HG02973 (cell line): ENCODE results near the gene TRPM1.
A peak's percentile ranks its signal among the peaks of the same experiment; 100 is the strongest.

ENCODE experiments used
- ATAC-seq: cut with Tn5 transposase; IDR thresholded peaks from one replicate; pipeline ENCODE4 v1.9.1; 2021; ENCODE audit warnings: moderate library complexity; ENCODE audit not compliant: unreplicated experiment

TRPM1 gene

DNA sequence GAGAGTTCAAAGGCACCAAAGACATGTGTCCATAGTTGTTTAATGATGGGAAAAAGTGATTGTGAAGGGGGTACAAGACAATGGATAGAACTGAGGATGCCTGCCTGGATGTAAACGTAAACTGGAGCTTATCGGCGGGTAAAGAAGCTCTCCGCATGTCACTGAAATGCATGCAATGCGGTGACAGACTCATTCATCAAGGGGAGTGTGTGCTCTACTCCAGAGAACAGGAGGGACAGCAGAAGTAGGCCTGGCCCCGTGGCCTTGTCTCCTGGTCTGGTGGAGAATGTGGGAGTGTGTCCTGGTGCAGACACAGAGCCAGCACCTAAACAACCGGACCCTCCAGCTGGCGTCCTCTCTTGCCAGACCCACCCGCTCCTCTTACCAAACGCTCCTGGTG lies 50.6 kb downstream of the TRPM1 start:
- no peak for ATAC-seq

DNA sequence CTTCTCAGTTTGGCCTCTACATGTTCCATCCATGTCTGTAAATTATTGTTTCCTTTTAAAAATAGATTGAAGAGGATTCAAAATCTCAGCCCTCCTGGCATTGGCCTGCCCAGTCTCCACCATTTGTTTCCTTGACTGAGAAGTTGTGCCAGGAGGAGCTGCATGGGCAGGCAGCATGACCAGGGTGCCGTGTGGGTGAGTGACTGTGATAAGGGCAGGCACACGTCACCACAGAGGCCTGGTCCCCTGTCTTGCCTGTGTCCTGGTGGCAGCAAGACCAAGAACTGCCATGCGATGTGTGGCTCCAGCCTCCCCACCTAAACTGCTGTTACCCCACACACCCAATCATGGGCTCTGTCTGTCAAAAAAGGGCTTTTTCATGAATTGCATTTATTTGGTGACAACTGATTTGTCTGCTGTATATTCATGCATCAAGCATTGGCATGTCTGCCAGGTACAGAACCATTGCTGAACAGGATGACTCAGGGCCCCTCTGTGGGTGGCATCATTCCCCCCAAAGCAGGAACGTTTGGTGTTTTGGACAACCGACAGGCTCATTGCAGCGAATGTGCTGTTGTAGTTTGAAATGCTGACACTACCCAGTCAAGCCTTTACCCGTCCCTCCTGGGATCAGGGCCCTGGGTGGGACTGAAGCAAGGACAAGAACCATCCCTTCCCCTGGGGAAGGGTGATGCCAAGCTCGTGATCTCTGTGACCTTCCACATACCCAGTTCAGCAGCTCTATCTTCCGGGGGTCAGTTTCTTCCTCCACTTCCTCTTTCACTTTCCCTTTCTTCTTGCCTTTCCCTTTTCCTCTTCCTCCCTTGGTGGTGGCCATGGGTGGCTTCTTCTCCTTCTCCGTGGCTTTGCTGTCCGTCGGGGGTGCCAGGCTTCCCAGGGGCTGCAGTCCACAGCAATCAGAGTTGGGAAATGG lies 51.6 kb downstream of the TRPM1 start:
- ATAC-seq, result no peak

DNA sequence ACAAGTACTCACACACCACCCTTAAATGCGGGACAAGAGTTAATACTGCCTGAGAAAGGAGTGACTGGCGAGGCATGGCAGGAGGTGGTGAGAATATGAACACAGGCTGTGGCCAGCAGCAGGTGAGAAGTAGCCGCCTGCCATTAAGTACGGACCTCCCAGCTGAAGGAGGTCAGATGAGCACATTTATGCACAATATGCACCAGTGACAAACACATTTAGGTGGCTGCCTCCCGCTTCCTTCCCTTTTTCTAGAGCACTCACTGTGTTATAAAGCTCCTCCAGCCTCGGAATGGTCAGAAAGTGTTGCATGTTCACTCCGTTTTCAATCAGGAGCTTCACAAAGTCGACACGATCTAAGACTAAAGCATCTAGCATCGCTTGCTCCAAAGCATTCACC lies 52.4 kb downstream of the TRPM1 start:
- no peak for ATAC-seq

DNA sequence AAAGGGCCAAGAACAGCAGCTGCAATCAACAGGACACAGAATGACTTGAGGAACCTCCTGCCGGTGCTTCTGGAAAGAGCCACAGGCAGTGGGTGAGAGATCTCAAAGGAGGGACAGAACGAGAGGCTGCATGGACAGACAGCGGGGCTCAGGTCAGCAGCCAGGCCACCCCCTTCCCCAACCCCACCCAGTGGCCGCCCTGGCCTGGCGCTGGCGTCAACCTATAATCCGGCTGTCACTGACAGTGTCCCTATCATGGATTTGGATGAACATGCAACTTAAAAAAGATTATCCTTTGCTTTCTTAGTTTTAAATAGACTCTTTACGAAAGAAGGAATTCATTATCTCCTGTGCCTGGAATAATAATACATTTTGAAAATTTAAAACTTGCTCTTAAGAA lies 54.1 kb downstream of the TRPM1 start:
- no peak for ATAC-seq

DNA sequence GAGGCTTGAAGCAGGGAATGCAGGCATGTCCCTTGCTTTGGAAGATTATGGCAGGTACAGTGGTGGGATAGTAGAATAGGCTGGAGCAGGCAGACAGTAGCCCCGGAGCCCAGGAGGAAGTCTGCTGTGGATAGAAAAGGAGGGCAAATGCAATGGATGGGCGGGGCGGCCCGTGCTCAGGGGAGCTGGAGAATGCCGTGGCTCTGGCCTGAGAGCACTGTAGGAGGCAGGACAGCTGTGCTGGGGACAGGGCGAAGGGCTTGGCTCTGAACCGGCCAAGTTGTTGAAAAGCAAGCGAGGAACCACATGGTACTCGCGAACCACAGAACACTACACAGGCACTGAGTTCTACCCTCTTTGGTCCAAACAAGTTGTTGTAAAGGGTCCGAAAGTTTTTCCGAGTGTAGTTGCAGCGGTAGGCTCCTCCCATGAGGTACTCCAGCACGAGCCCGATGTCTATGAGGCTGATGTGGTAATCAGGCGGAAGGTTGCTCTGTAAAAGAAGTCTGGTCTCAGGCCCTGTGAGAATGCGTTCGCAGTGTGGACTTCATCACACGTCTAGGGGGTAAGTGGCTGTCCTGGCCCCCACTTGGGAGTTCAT lies 54.7 kb downstream of the TRPM1 start:
- ATAC-seq, result no peak

DNA sequence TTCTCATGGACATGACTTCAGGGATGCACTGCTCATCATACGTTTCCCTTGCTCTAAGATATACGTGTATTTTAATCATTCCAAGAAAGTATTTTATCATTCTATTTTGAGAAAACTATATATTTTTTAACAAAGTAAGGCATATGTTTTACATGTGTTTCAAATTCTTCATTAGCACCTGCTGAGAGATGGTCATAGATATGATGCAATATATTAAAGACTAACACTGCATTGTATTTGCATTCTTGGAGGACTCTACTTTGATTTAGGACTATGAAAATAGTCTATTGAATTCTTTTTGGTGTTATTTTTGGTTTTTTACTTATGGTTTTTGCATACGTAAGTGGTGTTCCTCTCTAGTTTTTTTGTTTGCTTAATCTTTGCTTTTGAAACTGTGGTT lies 55.9 kb downstream of the TRPM1 start:
- no peak for ATAC-seq

DNA sequence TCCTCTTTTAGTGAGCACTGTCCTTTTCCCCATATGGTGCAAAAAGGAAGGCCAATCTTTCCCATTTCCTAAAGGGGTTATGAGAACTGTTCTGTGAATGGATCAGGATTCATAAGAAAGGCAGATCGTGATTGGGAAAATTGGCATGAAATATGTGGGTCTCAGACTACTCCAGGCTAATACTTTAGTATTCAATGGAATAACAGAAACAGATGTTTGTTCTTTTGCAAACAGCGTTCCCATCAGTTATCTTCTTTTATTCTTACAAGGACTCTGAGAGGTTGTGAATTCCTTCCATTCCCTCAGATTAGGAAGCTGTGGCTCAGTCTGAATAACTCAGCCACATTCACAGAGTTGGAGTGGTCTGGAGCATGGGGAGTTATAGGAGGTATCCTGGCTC lies 58.8 kb downstream of the TRPM1 start:
- no peak for ATAC-seq

DNA sequence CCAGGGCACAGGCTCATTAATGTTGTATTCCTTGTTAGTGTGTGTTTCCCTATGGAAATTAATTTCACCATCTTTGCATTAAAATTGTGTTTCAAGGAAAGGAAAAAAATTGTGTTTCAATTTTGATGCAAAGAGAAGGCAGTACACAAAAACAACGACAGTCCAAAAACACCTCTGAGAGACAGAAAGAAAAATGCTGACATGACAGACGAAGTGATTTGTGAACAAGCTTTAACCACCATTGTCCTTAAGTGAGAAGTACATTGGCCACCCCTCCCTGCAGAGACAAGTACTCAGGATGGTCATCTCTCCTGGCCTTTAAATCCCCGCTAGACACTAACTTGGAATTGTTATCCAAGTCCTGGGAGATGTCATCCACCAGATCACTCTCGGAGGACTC lies 59.9 kb downstream of the TRPM1 start:
- ATAC-seq, result no peak

DNA sequence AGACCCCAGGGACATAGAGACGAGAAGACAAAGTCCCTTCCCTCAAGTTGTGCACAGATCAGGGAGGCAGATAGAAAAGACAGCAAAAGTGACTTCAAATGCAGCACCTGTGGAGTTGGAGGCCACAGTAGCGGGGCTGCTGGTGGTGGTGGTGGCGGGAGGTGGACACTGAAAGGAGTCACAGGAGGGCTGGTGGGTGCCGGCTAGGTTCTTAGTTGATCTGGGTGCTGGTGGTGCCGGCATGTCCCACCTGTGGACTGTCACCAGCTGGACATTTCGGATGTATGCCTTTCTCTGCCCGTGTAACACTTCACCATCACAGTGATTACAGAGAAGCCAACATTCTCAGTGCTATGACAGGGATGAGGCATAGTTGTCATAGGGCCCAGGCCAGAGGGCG lies 60.9 kb downstream of the TRPM1 start:
- no peak for ATAC-seq

DNA sequence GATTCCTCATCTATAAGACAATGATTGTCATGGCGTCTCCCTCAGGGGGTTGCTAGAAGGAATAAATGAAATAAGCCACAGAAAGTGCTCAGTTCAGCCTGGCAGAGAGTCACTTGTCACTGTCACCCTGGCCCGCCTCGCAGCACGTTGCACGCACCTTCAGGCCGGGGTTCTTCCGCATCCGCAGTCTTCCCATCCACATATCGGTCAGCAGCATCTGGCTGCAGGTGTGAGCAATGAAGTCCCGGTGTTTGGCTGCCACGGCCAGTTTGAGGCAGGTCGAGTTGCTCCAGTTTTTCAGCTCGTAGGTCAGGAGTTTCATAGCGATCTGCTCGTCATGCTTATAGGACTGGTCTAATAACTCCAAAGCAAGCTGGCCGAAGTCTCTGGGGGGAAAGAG lies 61.6 kb downstream of the TRPM1 start:
- ATAC-seq, result no peak

DNA sequence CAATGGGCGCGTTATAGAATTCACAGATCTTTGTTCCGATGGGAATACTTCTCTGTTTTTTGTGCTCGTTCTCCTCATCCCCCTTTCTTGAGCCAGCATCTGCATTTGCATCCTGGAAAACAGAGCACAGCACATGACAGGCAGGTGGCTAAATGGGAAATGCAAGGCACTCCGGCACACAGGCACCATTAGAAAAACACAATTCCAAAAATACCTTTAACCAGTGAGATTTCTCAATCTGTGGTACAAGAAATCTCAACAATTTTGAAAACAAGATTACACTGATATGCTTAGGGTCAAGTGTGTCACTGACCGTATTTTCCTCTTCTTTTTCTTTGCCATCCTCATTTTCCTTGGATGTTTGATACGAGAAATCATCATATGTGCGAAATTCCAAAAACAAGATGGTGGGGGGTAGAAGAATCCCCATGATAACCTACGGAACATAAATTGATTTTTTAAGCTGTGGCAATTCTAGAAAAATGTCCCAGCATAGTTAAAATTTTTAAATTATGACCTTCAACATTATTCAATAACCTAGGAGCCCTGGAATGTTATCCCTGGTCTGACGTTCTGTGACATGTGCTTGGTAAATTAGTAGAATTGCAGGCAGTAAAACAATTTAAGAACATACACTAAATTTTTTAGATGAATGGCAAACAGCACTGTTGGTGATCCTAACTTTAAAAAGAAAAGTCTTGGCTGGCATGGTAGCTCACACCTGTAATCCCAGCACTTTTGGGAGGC lies 63.6 kb downstream of the TRPM1 start:
- no peak for ATAC-seq

DNA sequence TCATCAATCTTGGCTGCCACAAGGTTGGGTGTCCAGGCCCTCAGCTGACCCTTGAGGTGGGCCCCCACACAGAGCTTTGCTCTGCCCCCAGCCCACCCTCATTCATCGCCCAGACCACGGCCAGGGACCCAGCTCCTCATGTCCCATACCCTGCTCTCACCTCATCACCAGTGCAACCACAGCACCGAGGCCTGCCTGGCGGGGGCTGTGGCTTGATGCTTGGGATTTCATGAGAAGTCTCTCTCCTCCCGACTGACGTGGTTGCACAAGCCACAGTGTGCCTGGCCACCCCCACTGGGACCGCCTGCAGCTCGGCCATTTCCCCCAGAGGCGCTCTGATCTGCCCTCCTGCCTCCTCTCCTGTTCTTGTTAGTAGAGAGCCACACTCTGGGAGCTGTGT lies 64.7 kb downstream of the TRPM1 start:
- ATAC-seq, result no peak

DNA sequence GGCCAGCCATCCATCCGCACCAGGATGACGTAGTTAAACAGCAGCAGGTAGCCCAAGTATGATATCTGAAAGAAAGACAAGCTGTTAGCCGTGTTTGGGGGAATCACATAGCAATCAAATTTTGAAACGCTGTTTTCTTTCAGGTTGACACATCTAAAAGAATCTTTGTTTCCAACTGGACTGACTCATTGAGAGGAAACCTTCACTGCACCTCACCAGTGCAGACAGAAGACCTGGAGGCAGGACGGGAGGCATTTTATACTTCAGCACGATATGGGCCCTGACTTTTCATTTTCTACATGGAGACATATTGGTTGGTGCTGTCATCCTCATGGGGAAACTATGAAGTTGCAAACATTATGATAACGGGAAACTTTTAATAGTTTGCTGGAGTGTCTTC lies 65.9 kb downstream of the TRPM1 start:
- no peak for ATAC-seq

DNA sequence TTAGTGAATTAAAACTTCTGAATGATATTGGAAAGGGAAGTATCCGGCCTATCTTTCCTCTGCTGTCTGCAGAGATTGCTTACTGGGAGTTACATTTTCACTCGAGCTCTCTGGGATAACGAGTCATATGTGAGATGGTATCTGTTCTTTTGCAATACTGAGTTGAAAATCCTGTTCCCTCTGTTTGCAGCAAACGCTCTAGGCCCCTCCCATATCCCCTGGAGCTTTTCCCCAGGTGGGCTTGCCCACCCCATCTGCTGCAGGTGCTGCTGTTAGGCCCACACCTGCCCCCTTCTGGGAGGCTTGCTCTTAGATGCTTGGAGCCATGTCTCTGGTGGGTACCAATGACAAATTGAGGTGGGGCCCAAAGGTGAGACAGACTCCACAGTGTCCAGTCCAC lies 67.4 kb downstream of the TRPM1 start:
- ATAC-seq, result no peak

DNA sequence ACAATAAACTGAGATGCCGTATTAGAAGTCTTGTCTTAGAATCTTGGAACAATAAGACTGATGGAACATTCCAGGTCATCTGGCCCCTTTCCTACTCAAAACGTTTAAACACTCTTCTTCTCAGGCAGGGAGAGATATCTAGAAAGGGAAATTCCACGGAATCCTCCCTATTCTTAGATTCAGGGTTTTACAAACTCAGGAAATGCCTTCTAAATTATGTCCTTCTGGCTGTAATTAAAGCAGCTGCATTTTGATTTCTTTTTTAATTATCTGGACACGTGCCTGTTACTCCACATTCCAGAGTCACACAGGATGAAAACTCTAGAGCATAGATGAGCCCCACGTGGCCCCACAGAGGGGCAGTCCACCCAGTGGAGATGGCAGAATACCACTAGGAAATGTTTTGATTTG lies 68.6 kb downstream of the TRPM1 start:
- no peak for ATAC-seq

DNA sequence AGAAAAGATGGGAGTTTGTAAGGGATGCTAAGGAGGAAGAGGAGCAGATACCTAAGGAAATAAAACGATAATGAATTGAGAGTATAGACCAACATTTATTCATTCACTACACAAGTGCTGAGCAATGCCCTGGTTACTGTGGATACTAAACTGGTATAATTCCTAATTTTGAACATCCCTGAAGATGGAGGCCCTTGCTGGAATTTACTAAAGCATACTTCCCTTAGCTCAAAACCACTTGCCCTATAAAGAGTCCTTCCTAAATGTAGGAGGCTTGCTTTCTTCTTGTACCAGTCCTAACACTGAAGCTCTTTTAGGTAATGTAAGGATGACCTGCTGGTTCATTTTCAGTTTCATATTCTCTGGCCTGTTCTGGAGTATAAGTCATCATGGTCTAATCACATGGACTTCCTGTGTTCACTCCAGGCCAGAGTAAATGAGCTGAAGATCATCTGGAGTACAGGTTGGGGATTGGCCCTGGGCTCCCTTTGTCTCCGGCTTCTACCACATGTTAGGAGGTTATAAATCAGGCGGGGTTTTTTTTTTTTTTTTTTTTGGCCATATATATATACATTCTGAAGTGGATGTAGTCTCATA lies 70.0 kb downstream of the TRPM1 start:
- peak; percentile 80 for ATAC-seq

DNA sequence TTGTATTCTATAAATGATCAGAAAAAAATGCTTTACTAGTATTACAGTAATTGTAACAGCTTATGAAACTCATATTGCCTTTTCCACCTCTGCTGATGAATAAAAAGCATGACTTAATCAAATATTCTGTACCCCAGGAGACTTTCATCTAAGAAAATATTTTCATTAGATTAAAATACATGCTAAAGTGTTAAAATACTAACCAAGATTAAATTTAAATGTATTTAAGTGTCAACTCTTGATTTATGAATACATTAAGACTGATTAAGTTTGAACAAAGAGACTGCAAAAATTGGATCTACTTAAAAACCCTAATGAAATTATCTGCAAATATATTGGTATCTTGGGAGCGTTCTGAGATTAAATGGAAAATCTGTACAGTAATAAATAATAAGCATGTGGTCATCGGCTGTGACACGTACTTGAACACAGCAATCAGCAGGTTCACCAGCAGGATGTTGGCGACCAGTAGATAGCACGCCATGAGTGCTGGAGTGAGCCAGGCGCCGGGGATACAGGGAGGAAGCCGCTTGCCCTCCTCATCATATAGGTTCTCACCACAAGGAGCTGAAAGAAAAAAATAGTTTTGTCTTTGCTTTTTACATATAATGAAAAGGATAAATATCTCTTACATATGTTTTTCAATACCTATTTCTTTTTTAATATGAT lies 73.5 kb downstream of the TRPM1 start:
- no peak for ATAC-seq

DNA sequence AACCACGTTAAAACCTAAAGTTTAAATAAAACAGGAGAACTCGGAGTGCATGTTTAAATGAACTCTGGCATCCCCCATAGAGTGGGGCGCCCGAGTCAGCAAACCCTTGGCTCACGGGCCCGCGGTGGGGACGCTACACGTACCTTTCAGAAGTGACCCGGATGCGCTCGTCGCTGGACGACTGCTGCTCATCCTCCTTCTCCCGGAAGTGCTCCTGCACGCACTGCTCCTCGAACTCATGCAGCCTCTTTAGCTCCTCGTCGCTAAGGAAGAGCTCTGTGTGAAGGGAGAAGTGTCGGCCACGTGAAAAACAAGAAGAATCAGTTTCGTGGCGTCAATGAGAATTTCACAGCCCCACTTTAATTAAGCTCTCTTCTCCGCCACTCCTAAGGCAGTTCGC lies 75.5 kb downstream of the TRPM1 start:
- ATAC-seq, result no peak

DNA sequence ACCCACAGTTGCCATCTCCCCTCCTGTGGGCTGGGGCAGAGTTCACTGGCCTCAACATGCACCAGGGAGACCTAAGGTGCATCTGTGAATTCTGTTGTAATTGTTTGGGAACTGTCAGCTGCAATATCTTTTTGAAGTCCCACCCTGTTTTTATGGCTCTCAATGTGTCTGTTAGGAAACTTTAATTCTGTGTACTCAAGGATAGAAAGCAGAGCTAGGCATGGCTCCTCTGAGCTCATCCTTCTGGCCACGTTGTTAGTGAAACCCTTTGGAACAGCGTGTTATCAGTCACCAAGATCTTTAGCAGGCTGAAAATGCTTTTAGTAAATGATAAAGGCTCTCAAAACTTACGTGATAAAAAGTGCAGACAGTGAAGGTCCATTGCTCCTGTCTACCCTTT lies 76.5 kb downstream of the TRPM1 start:
- no peak for ATAC-seq

DNA sequence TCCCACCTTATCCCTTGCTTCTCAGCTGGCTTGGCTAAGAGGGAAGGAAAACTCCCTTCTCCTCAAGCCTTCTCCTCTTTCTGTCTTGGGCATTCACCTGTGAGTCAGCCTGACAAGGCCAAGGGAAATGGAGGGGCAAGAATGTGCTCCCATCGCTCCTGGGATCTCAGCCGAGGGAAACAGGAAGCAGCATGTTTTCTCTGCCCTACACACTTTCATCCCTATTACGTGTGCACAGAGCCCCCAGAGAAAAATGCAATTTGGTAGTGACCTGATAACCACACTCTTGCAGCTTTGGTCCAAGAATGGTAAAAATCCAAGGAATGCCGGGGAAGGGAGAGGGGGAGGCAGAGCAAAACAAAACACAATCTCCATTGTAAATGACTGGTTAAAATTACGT lies 77.2 kb downstream of the TRPM1 start:
- ATAC-seq, result no peak

DNA sequence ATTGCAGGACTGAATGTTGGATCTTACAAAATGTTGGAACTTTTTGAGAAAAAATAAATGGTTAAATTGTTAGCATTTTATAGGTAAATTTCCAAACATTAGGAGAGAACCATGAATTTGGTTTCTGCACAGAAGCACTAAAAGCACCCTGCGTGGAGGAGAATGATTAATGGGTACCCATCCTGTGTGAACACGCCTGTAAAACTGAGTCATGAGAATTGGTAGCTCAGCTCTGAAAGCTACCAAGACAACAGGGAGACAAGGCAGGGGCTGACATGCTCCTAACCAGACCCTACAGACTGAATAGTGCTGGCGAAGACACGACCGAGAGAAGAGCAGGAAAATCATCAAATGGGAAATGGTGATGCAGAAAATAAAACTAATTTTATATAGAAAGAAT lies 77.7 kb downstream of the TRPM1 start:
- no peak for ATAC-seq
